ENCODE measurements around the gene ACKR1.

Gene ACKR1

DNA sequence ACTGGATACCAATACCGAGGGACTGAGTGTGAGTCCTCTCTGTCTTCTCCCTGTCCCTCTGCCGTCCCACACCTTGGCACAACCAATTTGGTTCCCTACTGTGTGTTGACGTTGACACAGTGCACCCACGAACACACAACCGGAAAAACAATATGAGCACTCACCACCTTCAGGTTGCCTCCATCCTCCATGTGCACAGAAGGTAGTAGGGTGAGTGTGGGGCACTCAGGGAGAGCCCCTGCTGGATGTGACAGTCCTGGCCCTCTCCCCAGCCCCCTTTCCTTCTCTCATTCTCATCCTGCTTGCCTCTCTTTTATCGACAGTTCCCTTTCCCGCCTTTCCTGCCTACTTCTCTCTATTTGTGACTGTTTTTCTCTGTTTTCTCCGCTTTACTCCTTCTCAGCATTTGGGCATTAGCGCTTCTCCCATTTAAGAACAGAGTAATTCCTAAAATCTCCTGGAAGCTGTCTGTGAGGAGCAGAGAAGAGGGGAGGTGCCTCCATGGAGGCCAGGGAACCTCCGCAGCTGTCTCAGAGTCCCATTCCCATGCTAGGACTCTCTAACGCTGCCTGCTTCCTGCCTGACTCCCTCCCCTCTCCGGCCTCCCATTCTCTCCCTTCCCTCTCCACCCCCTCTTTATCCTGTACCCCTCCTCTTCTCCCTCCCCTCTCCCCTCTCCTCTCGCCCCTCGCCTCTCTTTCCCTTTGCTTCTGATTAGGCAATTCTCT is 16.9 kb upstream of the ACKR1 start:
- DNase-seq = no peak

DNA sequence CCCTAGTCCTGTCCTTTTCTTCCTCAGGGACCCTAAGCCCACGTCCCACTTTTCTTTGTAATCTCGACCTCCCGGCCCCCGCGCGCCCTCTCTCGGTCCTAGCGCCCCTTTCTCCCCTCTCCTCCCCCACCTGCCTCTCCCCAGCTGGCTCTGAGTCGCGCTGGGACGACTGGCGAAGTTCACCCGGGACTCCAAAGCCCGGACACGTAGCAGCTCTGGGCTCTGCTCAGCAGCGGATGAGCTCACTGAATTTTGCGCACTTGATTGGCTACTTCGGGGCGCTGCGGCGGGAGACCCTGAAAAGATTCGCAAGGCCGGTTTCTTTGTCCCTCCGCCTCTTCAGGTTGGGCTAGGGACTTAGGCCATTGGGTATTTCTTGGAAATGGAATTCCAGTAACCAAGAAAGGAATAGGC is 16.3 kb upstream of the ACKR1 start:
- no peak for DNase-seq

DNA sequence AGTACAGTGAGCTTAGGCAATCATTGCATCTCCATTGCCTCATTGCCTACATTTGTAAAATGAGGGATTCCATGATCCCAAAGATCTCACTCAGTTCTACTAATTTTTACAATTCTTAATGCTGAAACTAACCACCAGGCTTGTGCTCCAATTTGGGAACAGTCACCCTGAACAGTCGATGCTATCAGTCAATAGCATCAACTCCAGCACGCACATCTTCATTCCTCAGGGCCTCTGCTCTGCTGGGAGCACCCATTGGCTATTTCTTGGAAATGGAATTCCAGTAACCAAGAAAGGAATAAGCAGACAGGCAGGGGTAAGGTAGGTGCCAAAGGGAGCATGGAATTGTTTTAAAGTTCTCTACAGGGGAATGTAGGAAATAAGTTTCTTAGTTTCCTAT is 14.2 kb upstream of the ACKR1 start:
- DNase-seq = no peak

DNA sequence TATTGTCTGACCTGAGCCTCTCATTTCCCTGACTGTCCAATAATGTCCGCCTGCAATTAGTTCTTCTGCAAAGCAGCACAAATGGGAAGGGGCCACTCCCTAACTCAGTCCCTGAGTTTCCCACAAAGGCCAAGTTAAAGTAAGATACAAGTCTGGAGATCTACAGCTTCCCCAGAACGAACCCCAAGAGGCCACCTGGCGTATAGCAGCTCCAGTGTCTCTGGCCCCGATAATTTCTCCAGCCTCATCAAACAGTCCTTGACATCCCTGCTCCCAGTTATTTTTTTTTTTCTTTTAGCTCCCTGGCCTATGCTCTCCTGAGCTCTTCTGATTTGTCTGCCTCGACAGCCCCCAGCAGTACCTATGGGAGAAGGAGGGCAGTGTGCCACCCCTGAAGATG is 8.1 kb upstream of the ACKR1 start:
- no peak for DNase-seq

DNA sequence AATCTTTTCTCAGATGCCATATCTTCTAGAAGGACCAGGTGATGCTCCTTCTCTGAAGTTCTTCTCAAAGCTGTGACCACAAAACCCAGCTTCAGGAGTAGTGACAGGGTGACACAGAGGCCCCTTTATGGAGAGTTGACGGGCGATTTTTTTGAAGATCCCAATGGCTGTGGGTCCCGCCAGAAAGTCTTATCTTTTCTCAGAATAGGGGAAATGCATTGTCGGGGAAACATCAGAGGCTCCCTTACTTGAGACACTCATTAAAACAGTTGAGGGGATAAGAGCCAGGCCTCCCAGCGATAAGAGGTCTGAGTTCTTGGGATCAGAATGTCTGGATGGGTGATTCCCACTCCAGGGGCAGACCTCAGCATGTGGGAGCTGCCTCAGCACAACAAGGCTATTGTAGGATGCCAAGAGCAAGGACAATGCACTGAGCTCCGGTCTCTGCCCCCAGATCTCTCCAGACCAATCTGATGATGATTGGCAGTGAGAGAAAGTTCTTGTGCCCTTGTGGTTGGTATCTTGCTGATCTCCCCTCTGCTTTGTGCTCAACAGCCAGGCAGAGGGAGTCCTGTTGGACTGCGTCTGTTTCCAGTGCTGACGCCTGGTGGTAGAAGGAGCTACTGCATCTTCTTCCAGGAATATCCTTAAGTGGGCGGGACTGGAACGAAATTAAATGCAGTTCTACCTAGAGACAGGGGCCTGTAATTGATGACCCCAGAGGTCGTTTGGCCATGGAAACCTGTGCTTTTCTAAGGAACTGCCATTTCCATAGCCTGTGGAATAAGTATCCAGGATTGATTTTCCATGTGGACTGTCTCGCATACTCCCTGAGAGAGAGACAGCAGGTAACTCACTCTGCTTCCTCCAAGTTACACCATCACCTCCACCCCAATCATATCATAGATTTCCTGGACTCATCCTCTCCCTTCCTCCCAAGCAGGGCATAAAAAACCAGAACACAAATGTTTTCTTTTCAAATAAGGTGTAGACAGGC is 6.8 kb upstream of the ACKR1 start:
- DNase-seq = peak; percentile 55

DNA sequence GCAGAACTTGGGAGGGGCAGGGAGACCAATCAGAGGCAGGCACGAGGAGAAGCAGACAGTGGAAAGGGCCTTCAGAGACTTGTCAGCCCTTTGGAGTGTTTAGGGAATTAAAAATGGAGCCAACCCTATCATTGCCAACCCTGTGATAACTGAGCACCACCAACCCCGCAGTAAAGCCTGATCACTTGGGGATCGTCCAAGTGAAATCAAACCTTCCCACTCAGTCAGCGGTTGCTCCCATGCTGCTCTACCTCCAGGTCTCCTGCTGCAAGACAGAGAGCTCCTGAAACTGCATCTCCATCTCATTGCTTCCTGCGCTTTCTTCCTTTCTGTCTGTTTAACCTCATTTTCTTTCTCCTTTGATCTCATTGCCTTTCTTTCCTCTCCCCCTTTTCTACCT is 4.8 kb upstream of the ACKR1 start:
- DNase-seq = no peak

DNA sequence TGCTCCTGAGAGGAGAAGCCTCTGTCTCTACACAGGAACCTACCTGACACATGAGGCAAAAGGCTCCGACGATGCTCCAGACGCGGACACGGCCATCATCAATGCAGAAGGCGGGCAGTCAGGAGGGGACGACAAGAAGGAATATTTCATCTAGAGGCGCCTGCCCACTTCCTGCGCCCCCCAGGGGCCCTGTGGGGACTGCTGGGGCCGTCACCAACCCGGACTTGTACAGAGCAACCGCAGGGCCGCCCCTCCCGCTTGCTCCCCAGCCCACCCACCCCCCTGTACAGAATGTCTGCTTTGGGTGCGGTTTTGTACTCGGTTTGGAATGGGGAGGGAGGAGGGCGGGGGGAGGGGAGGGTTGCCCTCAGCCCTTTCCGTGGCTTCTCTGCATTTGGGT is 3.9 kb upstream of the ACKR1 start:
- DNase-seq = no peak

DNA sequence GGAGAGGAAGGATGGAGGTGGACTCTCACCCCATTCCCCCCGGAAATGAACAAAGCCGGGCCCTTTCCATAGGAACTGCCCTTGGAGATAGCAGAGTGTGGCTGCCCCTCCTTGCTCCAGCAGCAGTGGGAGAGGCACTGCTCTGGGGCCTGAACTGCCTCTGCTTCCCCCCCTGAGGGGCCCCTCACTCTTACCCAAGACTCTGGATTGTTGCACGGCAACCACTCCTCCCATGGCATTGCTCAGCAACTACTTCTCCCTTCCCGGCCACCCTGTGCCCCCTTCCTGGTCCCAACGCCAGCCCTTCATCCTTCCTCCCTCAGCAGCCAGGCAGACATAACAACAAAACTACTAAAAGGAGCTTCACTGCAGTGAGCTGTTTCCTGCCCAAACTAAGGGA is 3.0 kb upstream of the ACKR1 start:
- no peak for DNase-seq

DNA sequence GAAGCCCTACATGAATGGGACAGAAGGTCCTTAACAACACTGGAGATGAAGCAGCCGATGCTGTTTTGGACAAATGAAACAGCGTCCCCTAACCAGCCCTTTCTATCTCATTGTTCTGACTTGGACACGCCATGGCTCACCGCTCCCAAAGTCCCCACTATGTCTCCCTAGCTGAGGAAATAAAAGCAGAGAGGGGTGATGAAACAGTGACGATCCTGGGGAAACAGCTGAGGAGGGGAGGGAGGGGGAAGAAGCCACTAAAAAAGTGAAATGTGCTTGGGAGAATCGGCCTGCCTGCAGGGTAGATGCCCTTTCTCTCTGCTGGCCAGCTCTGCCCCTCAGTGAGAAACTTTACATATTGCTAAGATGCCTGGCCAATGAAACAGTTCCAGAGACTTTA is 1.1 kb upstream of the ACKR1 start:
- no peak for DNase-seq

DNA sequence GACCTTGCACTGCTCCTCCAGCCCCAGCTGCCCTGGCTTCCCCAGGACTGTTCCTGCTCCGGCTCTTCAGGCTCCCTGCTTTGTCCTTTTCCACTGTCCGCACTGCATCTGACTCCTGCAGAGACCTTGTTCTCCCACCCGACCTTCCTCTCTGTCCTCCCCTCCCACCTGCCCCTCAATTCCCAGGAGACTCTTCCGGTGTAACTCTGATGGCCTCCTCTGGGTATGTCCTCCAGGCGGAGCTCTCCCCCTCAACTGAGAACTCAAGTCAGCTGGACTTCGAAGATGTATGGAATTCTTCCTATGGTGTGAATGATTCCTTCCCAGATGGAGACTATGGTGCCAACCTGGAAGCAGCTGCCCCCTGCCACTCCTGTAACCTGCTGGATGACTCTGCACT is 550 bp downstream of the ACKR1 start:
- DNase-seq = no peak

DNA sequence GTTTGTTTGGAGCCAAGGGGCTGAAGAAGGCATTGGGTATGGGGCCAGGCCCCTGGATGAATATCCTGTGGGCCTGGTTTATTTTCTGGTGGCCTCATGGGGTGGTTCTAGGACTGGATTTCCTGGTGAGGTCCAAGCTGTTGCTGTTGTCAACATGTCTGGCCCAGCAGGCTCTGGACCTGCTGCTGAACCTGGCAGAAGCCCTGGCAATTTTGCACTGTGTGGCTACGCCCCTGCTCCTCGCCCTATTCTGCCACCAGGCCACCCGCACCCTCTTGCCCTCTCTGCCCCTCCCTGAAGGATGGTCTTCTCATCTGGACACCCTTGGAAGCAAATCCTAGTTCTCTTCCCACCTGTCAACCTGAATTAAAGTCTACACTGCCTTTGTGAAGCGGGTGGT is 1.4 kb downstream of the ACKR1 start:
- DNase-seq = no peak

DNA sequence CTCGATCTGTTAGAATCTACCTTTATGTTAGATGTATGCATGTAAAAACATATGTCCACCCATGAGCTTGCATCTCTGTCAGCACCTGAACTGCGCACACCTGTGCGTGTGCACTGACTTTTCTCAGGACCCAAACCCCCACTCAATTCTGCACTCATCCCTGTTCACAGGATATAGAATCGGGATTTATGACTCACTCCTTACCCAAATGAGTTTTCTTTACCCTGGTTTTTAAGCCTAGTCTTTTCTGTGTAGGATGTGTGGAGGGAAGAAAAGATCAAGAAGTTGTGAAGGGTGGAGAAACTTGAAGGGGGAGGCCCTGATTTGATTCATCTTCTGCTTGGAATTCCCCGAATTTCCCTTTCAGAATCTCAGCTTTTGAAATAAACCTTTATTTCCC is 2.4 kb downstream of the ACKR1 start:
- DNase-seq = no peak

DNA sequence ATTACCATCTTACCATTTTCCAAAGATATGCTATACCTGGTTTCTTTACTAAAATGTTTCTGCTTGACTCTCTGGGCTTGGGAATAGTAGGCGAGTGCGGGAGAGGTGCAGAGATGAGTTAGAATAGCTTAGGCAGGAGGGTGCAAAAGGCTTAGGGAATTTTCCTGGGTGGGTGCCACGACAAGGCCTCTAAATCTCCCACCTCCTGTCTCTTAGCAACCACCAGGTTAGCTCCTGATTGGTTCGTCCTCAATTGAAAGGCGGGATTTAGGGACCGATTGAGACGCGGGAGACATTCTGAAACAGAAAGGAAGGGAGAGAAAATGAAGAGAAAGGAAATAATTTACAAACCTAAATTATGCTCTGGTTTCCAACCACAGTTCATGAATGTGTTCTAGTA is 3.1 kb downstream of the ACKR1 start:
- DNase-seq = no peak

DNA sequence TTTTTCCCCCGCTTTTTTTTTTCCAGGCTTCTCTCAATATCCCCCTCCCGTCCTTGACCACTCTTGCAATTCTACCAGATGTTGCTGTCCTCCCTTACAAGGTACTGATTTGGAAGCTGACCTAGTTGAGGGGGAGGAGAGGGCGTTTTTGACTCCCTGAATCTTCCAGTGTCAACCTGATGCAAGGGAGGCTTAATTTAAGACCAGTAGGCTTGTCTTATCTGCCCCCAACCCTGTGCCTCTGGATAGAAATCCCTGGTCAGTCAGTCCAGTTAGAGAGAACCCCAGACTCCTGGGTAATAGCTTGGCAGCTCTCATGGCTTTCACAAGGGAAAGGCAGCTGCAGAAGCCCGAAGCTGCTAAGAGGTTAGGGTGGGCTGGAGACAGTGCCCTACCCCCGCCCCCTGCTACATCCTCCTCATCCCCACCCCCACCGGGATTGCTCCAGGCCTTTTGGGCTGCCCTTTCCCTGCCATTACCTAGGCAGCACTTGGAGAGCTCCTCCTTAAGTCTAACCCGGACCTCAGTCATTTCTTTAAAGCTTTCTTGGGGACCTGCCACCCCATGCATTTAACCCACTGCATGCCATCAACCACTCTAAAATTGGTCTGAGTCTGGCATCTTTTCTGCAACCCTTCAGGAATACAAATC is 3.6 kb downstream of the ACKR1 start:
- DNase-seq = no peak

DNA sequence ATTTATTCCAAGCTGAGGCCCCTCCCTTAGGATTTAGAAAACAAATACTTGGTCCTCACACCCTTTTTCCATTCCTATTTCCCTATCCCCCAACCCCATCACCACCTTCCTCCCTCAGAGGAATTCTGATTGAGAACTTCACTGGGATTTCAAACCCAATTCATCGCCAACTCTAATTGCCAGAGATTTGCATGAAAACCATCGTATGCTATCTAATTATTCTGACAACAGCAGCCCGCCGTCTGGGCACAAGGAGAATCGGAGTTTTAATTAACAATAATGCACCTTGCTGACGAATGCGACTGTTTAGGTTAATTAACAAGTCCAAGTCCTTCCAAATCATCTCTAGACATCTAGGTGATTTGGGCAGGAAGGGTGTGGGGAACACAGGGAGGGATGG is 4.4 kb downstream of the ACKR1 start:
- no peak for DNase-seq

DNA sequence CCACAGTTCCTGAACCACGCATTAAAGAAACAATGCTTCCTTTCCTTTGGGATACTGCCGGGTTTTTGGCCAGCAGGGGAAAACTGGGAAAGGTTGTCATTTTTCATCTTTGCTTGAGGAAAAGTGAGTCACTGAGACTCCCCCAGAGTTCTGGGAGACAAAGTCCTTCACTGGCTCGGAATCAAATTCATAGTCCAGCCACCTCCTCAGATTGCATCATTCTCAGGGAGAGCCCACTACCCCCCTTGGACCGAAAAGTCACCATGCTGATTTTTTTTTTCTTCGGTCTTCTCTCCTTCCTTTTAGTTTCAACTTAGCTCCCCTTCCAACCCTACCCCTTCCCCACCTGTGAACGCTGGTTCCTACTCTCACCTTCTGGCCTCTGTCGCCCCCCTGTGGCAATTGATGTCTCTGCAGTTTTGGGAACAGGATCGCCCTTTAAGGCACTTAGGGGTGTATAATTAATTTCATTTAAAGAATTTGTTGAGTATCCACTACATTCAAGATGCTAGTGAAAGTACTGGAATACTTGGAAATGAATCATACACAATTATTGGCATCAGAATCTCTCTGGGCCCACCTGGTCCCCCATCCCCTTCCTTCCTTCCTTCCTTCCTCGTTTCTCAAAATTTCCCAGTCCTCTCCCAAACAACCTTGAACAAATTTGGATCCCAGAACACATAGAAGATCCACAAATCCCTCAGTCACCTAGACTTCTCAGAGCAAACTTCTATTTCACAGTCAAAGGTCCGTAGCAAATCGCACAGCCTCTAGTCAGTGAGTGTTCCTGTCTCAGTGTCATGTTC is 6.9 kb downstream of the ACKR1 start:
- DNase-seq = peak; percentile 46

DNA sequence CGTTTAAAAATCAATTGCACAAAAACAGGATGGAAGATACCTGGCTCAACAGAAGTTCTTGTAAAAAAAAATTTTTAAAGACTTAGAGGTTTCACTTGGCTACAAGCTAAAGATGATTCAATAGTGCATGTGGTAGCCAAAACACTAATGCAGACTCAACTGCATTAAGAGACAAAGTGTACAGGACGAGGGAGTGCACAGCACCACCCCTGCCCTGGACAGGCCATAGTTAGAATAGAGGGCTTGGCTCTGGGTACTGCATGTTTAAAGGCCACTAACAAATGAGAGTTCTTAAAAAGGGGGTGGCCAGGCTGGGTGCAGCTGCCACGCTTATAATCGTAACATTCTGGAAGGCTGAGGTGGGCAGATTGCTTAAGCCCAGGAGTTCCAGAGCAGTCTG is 7.9 kb downstream of the ACKR1 start:
- DNase-seq = no peak

DNA sequence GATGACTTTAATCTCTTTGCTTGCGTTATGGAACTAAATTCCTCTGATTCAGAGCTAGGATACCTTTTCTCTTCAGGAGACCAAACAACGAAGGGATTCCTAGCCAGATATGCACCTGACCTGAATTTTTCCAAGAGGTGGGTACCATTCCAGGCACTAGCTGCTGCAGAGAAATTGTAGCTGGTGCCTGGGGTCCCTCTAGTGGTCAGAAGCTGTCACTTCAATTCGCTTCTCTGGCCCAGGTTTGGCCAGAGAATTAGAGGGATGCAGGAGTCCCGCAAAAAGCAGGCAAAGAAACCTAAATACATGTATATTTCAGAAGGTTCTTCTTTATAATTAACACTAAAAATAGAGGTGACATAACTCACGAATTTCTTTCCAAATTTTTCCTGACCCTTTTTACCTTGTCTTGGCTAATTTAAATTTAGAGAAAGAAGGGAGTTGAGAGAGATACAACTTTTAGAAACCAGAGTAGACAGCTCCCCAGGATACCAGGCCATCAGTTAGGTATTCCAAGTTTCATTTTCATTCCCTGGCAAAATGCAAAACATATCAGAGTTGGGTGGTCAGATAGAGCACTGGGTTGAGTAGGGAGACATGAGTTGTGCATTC is 9.6 kb downstream of the ACKR1 start:
- peak; percentile 35 for DNase-seq

DNA sequence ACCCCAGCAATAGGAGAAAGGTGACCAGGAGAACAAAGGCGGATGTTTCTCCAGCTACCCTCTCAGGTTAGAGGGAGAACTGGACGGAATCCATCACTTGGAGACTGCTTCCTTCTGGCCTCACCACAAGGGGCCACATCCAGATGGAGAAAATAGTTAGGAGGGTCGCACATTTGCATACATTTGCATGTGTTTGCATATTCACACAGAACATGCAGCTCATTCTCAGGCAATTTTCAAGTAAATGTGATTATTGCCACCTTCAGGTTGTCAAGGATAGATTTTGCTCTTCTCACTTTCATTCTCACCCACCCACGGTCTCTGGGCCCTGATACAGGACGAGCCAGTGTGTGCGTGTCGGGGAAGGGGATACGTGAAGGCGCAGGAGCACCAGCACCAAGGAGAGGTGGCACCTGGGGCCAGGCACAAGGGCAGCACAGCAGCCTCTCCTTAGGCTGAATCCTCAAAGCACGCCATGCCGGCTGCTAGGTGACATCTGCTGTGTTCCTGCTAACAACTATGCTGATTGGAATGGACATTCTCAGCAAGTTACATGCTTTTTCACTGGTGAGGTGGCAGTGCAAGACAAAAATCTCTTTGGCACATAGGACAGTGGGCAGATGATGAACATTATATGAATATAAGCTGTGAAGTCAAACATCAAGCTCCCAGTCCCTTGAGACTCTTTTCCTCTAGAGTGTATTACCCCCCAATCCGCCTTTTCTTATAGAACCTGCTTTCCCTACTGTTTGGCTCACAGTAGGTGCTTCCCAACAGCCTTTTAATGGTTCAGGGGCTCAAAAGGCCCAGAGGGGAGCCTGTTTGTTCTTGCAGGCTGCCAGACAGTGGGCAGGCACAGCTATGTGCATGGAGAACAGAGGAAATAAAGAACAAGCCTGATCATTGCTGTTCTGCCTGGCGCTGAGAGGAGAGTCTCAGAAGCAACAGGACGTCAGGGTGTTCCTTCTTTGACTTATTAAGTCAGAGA is 14.3 kb downstream of the ACKR1 start:
- no peak for DNase-seq

DNA sequence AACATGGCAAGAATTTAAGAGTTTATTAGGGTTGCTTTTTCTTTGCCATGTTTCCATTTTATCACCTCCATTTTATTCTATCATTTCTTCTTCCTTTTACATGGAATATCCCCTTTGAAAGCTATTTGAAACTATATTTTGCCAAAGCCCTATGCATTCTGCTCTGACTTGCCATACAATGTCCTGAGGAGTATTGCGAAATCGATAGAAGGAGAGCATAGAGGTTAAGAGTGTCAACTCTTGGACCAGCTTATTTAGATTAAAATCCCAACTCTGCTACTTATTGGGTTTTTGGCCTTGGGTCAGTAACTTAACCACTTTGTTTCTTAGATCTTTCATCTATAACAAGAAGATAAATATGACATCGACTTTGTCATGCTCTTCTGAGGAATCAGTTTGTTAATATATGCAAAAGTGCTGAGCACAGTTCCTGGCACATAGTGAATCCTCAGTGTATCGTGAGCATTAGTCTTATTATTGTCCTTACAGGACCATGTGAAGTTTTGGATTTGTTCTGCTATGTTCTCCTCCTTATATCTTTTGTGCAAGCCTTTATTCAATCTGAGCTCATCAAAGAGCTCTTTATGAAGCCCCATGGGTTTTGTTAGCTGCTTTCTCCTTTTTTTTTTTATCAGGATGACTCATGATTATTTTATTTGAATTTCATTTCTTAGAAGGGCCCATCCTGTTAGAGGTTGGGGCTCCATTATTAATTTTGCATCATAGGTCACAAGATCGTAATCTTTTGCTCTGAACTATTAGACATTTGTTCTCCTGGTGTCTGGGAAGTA is 17.6 kb downstream of the ACKR1 start:
- no peak for DNase-seq
